ENCODE results near the gene KRTAP9-4.
"Not testable (repeated sequence)": the region's sequence is repeated elsewhere in the genome, so short reads cannot be mapped to it uniquely, and the experiment has no call there.

KRTAP9-4 gene

GRCh38 chr17:41246995-41247787, 2.3 kb upstream of the KRTAP9-4 start:
- H3K4me3 ChIP-seq (ENCODE audit: low read length); H3K27me3 ChIP-seq (ENCODE audit: control insufficient read depth, insufficient read depth, low read length); H3K36me3 ChIP-seq (ENCODE audit: control insufficient read depth, insufficient read depth, low read length); H3K4me1 ChIP-seq (ENCODE audit: control insufficient read depth, insufficient read depth, low read length); H3K9ac ChIP-seq (ENCODE audit: low read length); H3K9me3 ChIP-seq (ENCODE audit: control insufficient read depth, low read length): not testable (repeated sequence)

GRCh38 chr17:41251261-41251660, 1.8 kb downstream of the KRTAP9-4 start:
- no peak overlapping the region for H3K4me3 ChIP-seq (ENCODE audit: low read length)
- H3K9ac ChIP-seq (ENCODE audit: low read length) = no peak overlapping the region
- no peaks in the 10 kb centered on the region for H3K9me3 ChIP-seq (ENCODE audit: control insufficient read depth, low read length)
- no peaks in the 10 kb centered on the region for H3K4me1 ChIP-seq (ENCODE audit: control insufficient read depth, insufficient read depth, low read length)
- no peaks in the 10 kb centered on the region for H3K36me3 ChIP-seq (ENCODE audit: control insufficient read depth, insufficient read depth, low read length)
- H3K27me3 ChIP-seq (ENCODE audit: control insufficient read depth, insufficient read depth, low read length) = peaks cover 5% of the 10 kb centered on the region

GRCh38 chr17:41254861-41255260, 5.4 kb downstream of the KRTAP9-4 start:
- H3K4me1 ChIP-seq (ENCODE audit: control insufficient read depth, insufficient read depth, low read length) = no peaks in the 10 kb centered on the region
- no peak overlapping the region for H3K4me3 ChIP-seq (ENCODE audit: low read length)
- no peaks in the 10 kb centered on the region for H3K9me3 ChIP-seq (ENCODE audit: control insufficient read depth, low read length)
- no peak overlapping the region for H3K9ac ChIP-seq (ENCODE audit: low read length)
- H3K27me3 ChIP-seq (ENCODE audit: control insufficient read depth, insufficient read depth, low read length) = peaks cover 5% of the 10 kb centered on the region
- H3K36me3 ChIP-seq (ENCODE audit: control insufficient read depth, insufficient read depth, low read length) = no peaks in the 10 kb centered on the region

GRCh38 chr17:41255381-41256290, 6.1 kb downstream of the KRTAP9-4 start, which contains the start of gene KRTAP9-9:
Gene KRTAP9-9 (plus strand): TSS chr17:41255384.
- H3K9ac ChIP-seq (ENCODE audit: low read length); H3K4me1 ChIP-seq (ENCODE audit: control insufficient read depth, insufficient read depth, low read length); H3K4me3 ChIP-seq (ENCODE audit: low read length); H3K9me3 ChIP-seq (ENCODE audit: control insufficient read depth, low read length); H3K27me3 ChIP-seq (ENCODE audit: control insufficient read depth, insufficient read depth, low read length); H3K36me3 ChIP-seq (ENCODE audit: control insufficient read depth, insufficient read depth, low read length): not testable (repeated sequence)

GRCh38 chr17:41256291-41256685, 6.8 kb downstream of the KRTAP9-4 start:
- Histone ChIP-seq H3K36me3 (ENCODE audit: control insufficient read depth, insufficient read depth, low read length) (no peaks in the 10 kb centered on the region), H3K4me1 (ENCODE audit: control insufficient read depth, insufficient read depth, low read length) (no peaks in the 10 kb centered on the region), H3K9ac (ENCODE audit: low read length) (no peak overlapping the region), H3K4me3 (ENCODE audit: low read length) (no peak overlapping the region), H3K27me3 (ENCODE audit: control insufficient read depth, insufficient read depth, low read length) (peaks cover 4% of the 10 kb centered on the region), H3K9me3 (ENCODE audit: control insufficient read depth, low read length) (no peaks in the 10 kb centered on the region)

GRCh38 chr17:41258406-41258805, 8.9 kb downstream of the KRTAP9-4 start:
- no peak overlapping the region for H3K4me3 ChIP-seq (ENCODE audit: low read length)
- H3K9me3 ChIP-seq (ENCODE audit: control insufficient read depth, low read length) = no peaks in the 10 kb centered on the region
- H3K36me3 ChIP-seq (ENCODE audit: control insufficient read depth, insufficient read depth, low read length) = no peaks in the 10 kb centered on the region
- no peak overlapping the region for H3K9ac ChIP-seq (ENCODE audit: low read length)
- H3K4me1 ChIP-seq (ENCODE audit: control insufficient read depth, insufficient read depth, low read length) = no peaks in the 10 kb centered on the region
- no peaks in the 10 kb centered on the region for H3K27me3 ChIP-seq (ENCODE audit: control insufficient read depth, insufficient read depth, low read length)

- H3K4me3 ChIP-seq (ENCODE audit: low read length) = no peak overlapping the region
- no peak overlapping the region for H3K9ac ChIP-seq (ENCODE audit: low read length)
- H3K4me1 ChIP-seq (ENCODE audit: control insufficient read depth, insufficient read depth, low read length) = no peaks in the 10 kb centered on the region
- H3K36me3 ChIP-seq (ENCODE audit: control insufficient read depth, insufficient read depth, low read length) = no peaks in the 10 kb centered on the region
- no peaks in the 10 kb centered on the region for H3K27me3 ChIP-seq (ENCODE audit: control insufficient read depth, insufficient read depth, low read length)
- H3K9me3 ChIP-seq (ENCODE audit: control insufficient read depth, low read length) = no peaks in the 10 kb centered on the region
These were observed 13.7 kb downstream of the KRTAP9-4 start for GRCh38 chr17:41263212-41263611.

- Histone ChIP-seq H3K4me1 (ENCODE audit: control insufficient read depth, insufficient read depth, low read length) (no peaks in the 10 kb centered on the region), H3K9me3 (ENCODE audit: control insufficient read depth, low read length) (no peaks in the 10 kb centered on the region), H3K36me3 (ENCODE audit: control insufficient read depth, insufficient read depth, low read length) (no peaks in the 10 kb centered on the region), H3K27me3 (ENCODE audit: control insufficient read depth, insufficient read depth, low read length) (no peaks in the 10 kb centered on the region), H3K9ac (ENCODE audit: low read length) (no peak overlapping the region), H3K4me3 (ENCODE audit: low read length) (no peak overlapping the region)
These were observed 15.1 kb downstream of the KRTAP9-4 start for GRCh38 chr17:41264599-41264998.

GRCh38 chr17:41265078-41265477, 15.6 kb downstream of the KRTAP9-4 start, which contains the start of gene KRTAP9-6:
Gene KRTAP9-6 (plus strand): TSS chr17:41265378. CDS start chr17:41265378, 0 bp downstream.
- Histone ChIP-seq H3K27me3 (ENCODE audit: control insufficient read depth, insufficient read depth, low read length) (no peaks in the 10 kb centered on the region), H3K9ac (ENCODE audit: low read length) (no peak within 1 kb of the TSS), H3K9me3 (ENCODE audit: control insufficient read depth, low read length) (no peaks in the 10 kb centered on the region), H3K4me1 (ENCODE audit: control insufficient read depth, insufficient read depth, low read length) (no peaks in the 10 kb centered on the region), H3K4me3 (ENCODE audit: low read length) (no peak within 1 kb of the TSS), H3K36me3 (ENCODE audit: control insufficient read depth, insufficient read depth, low read length) (no peaks in the 10 kb centered on the region)

- Histone ChIP-seq H3K27me3 (ENCODE audit: control insufficient read depth, insufficient read depth, low read length) (no peaks in the 10 kb centered on the region), H3K36me3 (ENCODE audit: control insufficient read depth, insufficient read depth, low read length) (no peaks in the 10 kb centered on the region), H3K9me3 (ENCODE audit: control insufficient read depth, low read length) (no peaks in the 10 kb centered on the region), H3K9ac (ENCODE audit: low read length) (no peak overlapping the region), H3K4me3 (ENCODE audit: low read length) (no peak overlapping the region), H3K4me1 (ENCODE audit: control insufficient read depth, insufficient read depth, low read length) (no peaks in the 10 kb centered on the region)
These were observed 18.2 kb downstream of the KRTAP9-4 start for GRCh38 chr17:41267711-41268110.

- not testable (repeated sequence) for H3K4me3 ChIP-seq (ENCODE audit: low read length); H3K9ac ChIP-seq (ENCODE audit: low read length); H3K27me3 ChIP-seq (ENCODE audit: control insufficient read depth, insufficient read depth, low read length); H3K36me3 ChIP-seq (ENCODE audit: control insufficient read depth, insufficient read depth, low read length); H3K4me1 ChIP-seq (ENCODE audit: control insufficient read depth, insufficient read depth, low read length); H3K9me3 ChIP-seq (ENCODE audit: control insufficient read depth, low read length)
These were observed 21.8 kb downstream of the KRTAP9-4 start for GRCh38 chr17:41271323-41271722.

- H3K27me3 ChIP-seq (ENCODE audit: control insufficient read depth, insufficient read depth, low read length) = peaks cover 7% of the 10 kb centered on the region
- H3K4me1 ChIP-seq (ENCODE audit: control insufficient read depth, insufficient read depth, low read length) = no peaks in the 10 kb centered on the region
- no peak overlapping the region for H3K4me3 ChIP-seq (ENCODE audit: low read length)
- H3K9me3 ChIP-seq (ENCODE audit: control insufficient read depth, low read length) = no peaks in the 10 kb centered on the region
- no peaks in the 10 kb centered on the region for H3K36me3 ChIP-seq (ENCODE audit: control insufficient read depth, insufficient read depth, low read length)
- H3K9ac ChIP-seq (ENCODE audit: low read length) = no peak overlapping the region
These were observed 22.4 kb downstream of the KRTAP9-4 start for GRCh38 chr17:41271858-41272257.

All from mucosa of stomach (tissue), 1 donor.